H1 (cell line): ENCODE data around the gene DXO.

Source experiments
- EGR1 ChIP-seq: IDR thresholded peaks from 2 replicates; pipeline ENCODE4 v1.6.1; 2011; ENCODE audit warnings: low read depth, low read length, borderline replicate concordance
- EZH2 ChIP-seq: fragments of 200-600 bp; sonication (generic); IDR thresholded peaks from 2 replicates; pipeline ENCODE4 v1.7.1; 2012; ENCODE audit warnings: low read depth, mild to moderate bottlenecking, moderate library complexity, low read length, inconsistent platforms; ENCODE audit not compliant: severe bottlenecking
- GTF2F1 ChIP-seq: IDR thresholded peaks from 2 replicates; pipeline ENCODE4 v1.6.1; 2012; ENCODE audit warnings: low read depth, low read length, improper control_type of control experiment, borderline replicate concordance
- HDAC2 ChIP-seq, 2 experiments: fragments of 300-600 bp in 1 of 2; sonication (generic) in 1 of 2; IDR thresholded peaks; 2 replicates each; pipeline ENCODE4 v1.6.1; 2011 to 2012; ENCODE audit warnings: low read depth in 2 of 2, low read length in 2 of 2, mild to moderate bottlenecking in 2 of 2, moderate library complexity in 2 of 2, borderline replicate concordance in 1 of 2, inconsistent platforms in 1 of 2
- JUND ChIP-seq: IDR thresholded peaks from 2 replicates; pipeline ENCODE4 v1.6.1; 2011; ENCODE audit warnings: mild to moderate bottlenecking, improper control_type of control experiment, low read length
- POLR2A ChIP-seq, 2 experiments: IDR thresholded peaks; 1 replicate in 1 of 2; 2 replicates in 1 of 2; pipeline ENCODE4 v1.6.1; 2011; ENCODE audit warnings: low read depth in 2 of 2, low read length in 2 of 2, mild to moderate bottlenecking in 2 of 2; ENCODE audit errors: control extremely low read depth in 1 of 2
- RAD21 ChIP-seq, 2 experiments: IDR thresholded peaks in 1 of 2; conservative IDR thresholded peaks in 1 of 2; 2 replicates each; pipeline ENCODE4 v1.6.1; 2011; ENCODE audit warnings: low read depth in 2 of 2, low read length in 2 of 2, improper control_type of control experiment in 1 of 2, inconsistent platforms in 1 of 2, mild to moderate bottlenecking in 1 of 2, moderate library complexity in 1 of 2
- RXRA ChIP-seq: IDR thresholded peaks from 2 replicates; pipeline ENCODE4 v1.6.1; 2011; ENCODE audit warnings: low read depth, mild to moderate bottlenecking, low read length, moderate library complexity; ENCODE audit not compliant: insufficient read depth
- TF ChIP-seq, protein P1 (sequence below), 3 experiments: IDR thresholded peaks; 1 replicate in 2 of 3; 2 replicates in 1 of 3; pipeline versions ENCODE4 v1.5.1 to v1.6.1; 2011; ENCODE audit warnings: low read length in 3 of 3, mild to moderate bottlenecking in 3 of 3, inconsistent platforms in 2 of 3, low read depth in 1 of 3, moderate library complexity in 1 of 3; ENCODE audit not compliant: insufficient read depth in 1 of 3; ENCODE audit errors: control extremely low read depth in 1 of 3
- TF ChIP-seq, protein P2 (sequence below): IDR thresholded peaks from 2 replicates; pipeline ENCODE4 v1.6.1; 2012; ENCODE audit warnings: low read length, inconsistent platforms
- TF ChIP-seq, protein P3 (sequence below): IDR thresholded peaks from 2 replicates; pipeline ENCODE4 v1.6.1; 2011; ENCODE audit warnings: low read length, improper control_type of control experiment

DNA sequence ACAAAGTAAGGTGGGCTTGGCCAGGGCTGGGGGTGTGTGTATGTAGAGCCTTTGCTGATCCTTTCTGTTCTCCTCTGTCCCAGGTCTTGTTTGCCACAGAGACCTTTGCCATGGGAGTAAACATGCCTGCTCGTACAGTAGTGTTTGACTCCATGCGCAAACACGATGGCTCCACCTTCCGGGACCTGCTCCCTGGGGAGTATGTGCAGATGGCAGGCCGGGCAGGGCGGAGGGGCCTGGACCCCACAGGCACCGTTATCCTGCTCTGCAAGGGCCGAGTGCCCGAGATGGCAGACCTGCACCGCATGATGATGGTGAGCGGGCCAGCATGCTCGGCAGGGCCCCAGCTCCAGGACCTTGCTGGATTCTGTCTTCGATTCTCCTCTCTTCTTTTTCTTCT, 6.2 kb downstream of the DXO start:
- TF ChIP-seq GTF2F1 (no peak), RXRA (no peak), EZH2 (no peak), JUND (no peak), RAD21 (IDR thresholded peaks at IDR 0.05 in 1 of 2, conservative IDR thresholded peaks at IDR 0.05 in 1 of 2; ENCODE audit: low read depth in 2 of 2, low read length in 2 of 2) (no peak), EGR1 (no peak), POLR2A (IDR thresholded peaks at IDR 0.05; ENCODE audit: control extremely low read depth in 1 of 2, low read depth in 2 of 2, low read length in 2 of 2) (no peak), HDAC2 (IDR thresholded peaks at IDR 0.05; ENCODE audit: borderline replicate concordance in 1 of 2, low read depth in 2 of 2, low read length in 2 of 2) (no peak)
- TF ChIP-seq, protein P1, sequence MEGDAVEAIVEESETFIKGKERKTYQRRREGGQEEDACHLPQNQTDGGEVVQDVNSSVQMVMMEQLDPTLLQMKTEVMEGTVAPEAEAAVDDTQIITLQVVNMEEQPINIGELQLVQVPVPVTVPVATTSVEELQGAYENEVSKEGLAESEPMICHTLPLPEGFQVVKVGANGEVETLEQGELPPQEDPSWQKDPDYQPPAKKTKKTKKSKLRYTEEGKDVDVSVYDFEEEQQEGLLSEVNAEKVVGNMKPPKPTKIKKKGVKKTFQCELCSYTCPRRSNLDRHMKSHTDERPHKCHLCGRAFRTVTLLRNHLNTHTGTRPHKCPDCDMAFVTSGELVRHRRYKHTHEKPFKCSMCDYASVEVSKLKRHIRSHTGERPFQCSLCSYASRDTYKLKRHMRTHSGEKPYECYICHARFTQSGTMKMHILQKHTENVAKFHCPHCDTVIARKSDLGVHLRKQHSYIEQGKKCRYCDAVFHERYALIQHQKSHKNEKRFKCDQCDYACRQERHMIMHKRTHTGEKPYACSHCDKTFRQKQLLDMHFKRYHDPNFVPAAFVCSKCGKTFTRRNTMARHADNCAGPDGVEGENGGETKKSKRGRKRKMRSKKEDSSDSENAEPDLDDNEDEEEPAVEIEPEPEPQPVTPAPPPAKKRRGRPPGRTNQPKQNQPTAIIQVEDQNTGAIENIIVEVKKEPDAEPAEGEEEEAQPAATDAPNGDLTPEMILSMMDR (IDR thresholded peaks at IDR 0.05; ENCODE audit: control extremely low read depth in 1 of 3, insufficient read depth in 1 of 3, low read depth in 1 of 3, low read length in 3 of 3): no peak
- TF ChIP-seq, protein P2, sequence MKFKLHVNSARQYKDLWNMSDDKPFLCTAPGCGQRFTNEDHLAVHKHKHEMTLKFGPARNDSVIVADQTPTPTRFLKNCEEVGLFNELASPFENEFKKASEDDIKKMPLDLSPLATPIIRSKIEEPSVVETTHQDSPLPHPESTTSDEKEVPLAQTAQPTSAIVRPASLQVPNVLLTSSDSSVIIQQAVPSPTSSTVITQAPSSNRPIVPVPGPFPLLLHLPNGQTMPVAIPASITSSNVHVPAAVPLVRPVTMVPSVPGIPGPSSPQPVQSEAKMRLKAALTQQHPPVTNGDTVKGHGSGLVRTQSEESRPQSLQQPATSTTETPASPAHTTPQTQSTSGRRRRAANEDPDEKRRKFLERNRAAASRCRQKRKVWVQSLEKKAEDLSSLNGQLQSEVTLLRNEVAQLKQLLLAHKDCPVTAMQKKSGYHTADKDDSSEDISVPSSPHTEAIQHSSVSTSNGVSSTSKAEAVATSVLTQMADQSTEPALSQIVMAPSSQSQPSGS: no peak
- TF ChIP-seq, protein P3, sequence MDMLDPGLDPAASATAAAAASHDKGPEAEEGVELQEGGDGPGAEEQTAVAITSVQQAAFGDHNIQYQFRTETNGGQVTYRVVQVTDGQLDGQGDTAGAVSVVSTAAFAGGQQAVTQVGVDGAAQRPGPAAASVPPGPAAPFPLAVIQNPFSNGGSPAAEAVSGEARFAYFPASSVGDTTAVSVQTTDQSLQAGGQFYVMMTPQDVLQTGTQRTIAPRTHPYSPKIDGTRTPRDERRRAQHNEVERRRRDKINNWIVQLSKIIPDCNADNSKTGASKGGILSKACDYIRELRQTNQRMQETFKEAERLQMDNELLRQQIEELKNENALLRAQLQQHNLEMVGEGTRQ: no peak
